Keratinocyte (primary cell): Measurements from ENCODE around the gene IL21R. TPM values are rescaled to one million over a fixed set of nuclear protein-coding genes. Genes with fewer than 3 reads are reported as not detected.

Experiments used
- DNase-seq: peaks from one replicate; pipeline ENCODE4 v3.0.0-alpha.2; 2011; ENCODE audit warnings: low read depth, missing footprints, low spot score
- FAIRE-seq: peaks from 2 replicates; lab custom pipeline; 2011; peaks lifted over from hg19 to GRCh38; lab: Jason Lieb, UNC
- H2AFZ ChIP-seq: 2 replicates; pipeline ENCODE4 v1.6.0; 2012; ENCODE audit warnings: low read length, control low read depth, inconsistent platforms; ENCODE audit not compliant: control insufficient read depth
- H3K27ac ChIP-seq: 2 replicates; pipeline ENCODE4 v1.5.1; 2011; ENCODE audit warnings: low read length; ENCODE audit not compliant: control insufficient read depth, insufficient read depth
- H3K27me3 ChIP-seq: 3 replicates; pipeline ENCODE4 v1.6.0; 2011; ENCODE audit warnings: low read length; ENCODE audit not compliant: control insufficient read depth, insufficient read depth; ENCODE audit errors: extremely low read depth
- H3K36me3 ChIP-seq, 2 experiments: 2 replicates in 1 of 2; 3 replicates in 1 of 2; pipeline ENCODE4 v1.5.1; 2011; ENCODE audit warnings: low read length in 2 of 2, mild to moderate bottlenecking in 1 of 2; ENCODE audit not compliant: control insufficient read depth in 2 of 2, insufficient read depth in 2 of 2; ENCODE audit errors: extremely low read depth in 1 of 2
- H3K4me1 ChIP-seq: 3 replicates; pipeline ENCODE4 v1.5.1; 2011; ENCODE audit warnings: low read length; ENCODE audit not compliant: control insufficient read depth, insufficient read depth; ENCODE audit errors: extremely low read depth
- H3K4me2 ChIP-seq: 3 replicates; pipeline ENCODE4 v1.6.0; 2011; ENCODE audit warnings: low read depth, low read length; ENCODE audit not compliant: control insufficient read depth, insufficient read depth; ENCODE audit errors: extremely low read depth
- H3K4me3 ChIP-seq, 3 experiments: fragments of 200-600 bp in 1 of 3; sonication (generic) in 1 of 3; 2 replicates in 2 of 3; 3 replicates in 1 of 3; pipeline ENCODE4 v1.5.1; 2011 to 2016; ENCODE audit warnings: low read length in 3 of 3, mild to moderate bottlenecking in 3 of 3, control low read depth in 2 of 3, inconsistent platforms in 1 of 3, low read depth in 1 of 3, mixed read lengths in 1 of 3, mixed run types in 1 of 3, moderate library complexity in 1 of 3; ENCODE audit not compliant: control insufficient read depth in 2 of 3, insufficient read depth in 2 of 3; ENCODE audit errors: extremely low read depth in 1 of 3
- H3K79me2 ChIP-seq: 2 replicates; pipeline ENCODE4 v1.6.0; 2012; ENCODE audit warnings: low read length; ENCODE audit not compliant: control insufficient read depth, insufficient read depth
- H3K9ac ChIP-seq: 3 replicates; pipeline ENCODE4 v1.6.0; 2011; ENCODE audit warnings: low read length; ENCODE audit not compliant: control insufficient read depth, insufficient read depth; ENCODE audit errors: extremely low read depth
- H3K9me1 ChIP-seq: 3 replicates; pipeline ENCODE4 v1.6.0; 2011; ENCODE audit warnings: low read length; ENCODE audit not compliant: control insufficient read depth, insufficient read depth; ENCODE audit errors: extremely low read depth
- H3K9me3 ChIP-seq: 2 replicates; pipeline ENCODE4 v1.5.1; 2012; ENCODE audit warnings: low read depth, low read length; ENCODE audit not compliant: control insufficient read depth
- H4K20me1 ChIP-seq: 3 replicates; pipeline ENCODE4 v1.6.0; 2011; ENCODE audit warnings: low read length; ENCODE audit not compliant: control insufficient read depth, insufficient read depth; ENCODE audit errors: extremely low read depth
- CTCF ChIP-seq, 3 experiments: IDR thresholded peaks in 1 of 3; conservative IDR thresholded peaks in 1 of 3; optimal IDR thresholded peaks in 1 of 3; 2 replicates in 2 of 3; 3 replicates in 1 of 3; pipeline versions ENCODE3 to v1.5.1; 2011; ENCODE audit warnings: low read length in 3 of 3, mild to moderate bottlenecking in 3 of 3, moderate library complexity in 2 of 3, control low read depth in 1 of 3, inconsistent platforms in 1 of 3; ENCODE audit not compliant: insufficient read depth in 2 of 3; ENCODE audit errors: extremely low read depth in 1 of 3
- EZH2 ChIP-seq: IDR thresholded peaks from one replicate; pipeline ENCODE4 v1.6.1; 2012; ENCODE audit warnings: inconsistent platforms, mild to moderate bottlenecking, low read length, moderate library complexity
- dilution Hi-C: fragments of 300-500 bp; cut with MboI; formaldehyde crosslinking; loops from one replicate; pipeline ENCODE4 v1.7.0; 2020; ENCODE audit warnings: low sequenced_read_pairs; ENCODE audit not compliant: extremely low pct_ligation_motif_present
- polyA plus RNA-seq, 5 experiments: library from polyadenylated mRNA; depleted of rRNA in 3 of 5; stranded (reverse) in 3 of 5; stranded (forward) in 1 of 5; unstranded in 1 of 5; fragments of >200 nt; gene quantifications; 1 replicate in 1 of 5; 2 replicates in 3 of 5; 3 replicates in 1 of 5; pipeline versions ENCODE4 v1.2.1 to v1.2.3, GENCODE V29; 2011 to 2012; ENCODE audit warnings: missing spikeins in 2 of 5, low read depth in 1 of 5, low replicate concordance in 1 of 5

IL21R gene
- polyA plus RNA-seq, 1 donor (not counting 4 experiments of a cell fraction or from before 2014, with no cell fraction given): 0.12 TPM

- dilution Hi-C loops: no loop called here
- DNase-seq: no peak
- Histone ChIP-seq H3K9ac (no peak overlapping the region), H3K9me1 (no peaks in the 10 kb centered on the region), H3K9me3 (peaks cover 6% of the 10 kb centered on the region), H3K36me3 (no peaks in the 10 kb centered on the region), H3K27me3 (peaks cover 22% of the 10 kb centered on the region), H3K4me2 (no peak overlapping the region), H3K4me3 (no peak overlapping the region), H3K79me2 (no peaks in the 10 kb centered on the region), H3K4me1 (peaks cover 4% of the 10 kb centered on the region), H4K20me1 (no peaks in the 10 kb centered on the region), H3K27ac (no peak overlapping the region), H2AFZ (no peak overlapping the region)
- FAIRE-seq: no peak
- TF ChIP-seq EZH2: no peak
Measured at GRCh38 chr16:27447301-27447700, 45.3 kb downstream of the IL21R start.

GRCh38 chr16:27448532-27449433, 46.8 kb downstream of the IL21R start:
- no peak overlapping the region for H3K27ac ChIP-seq
- no peak overlapping the region for H3K9ac ChIP-seq
- H4K20me1 ChIP-seq: no peaks in the 10 kb centered on the region
- H3K4me3 ChIP-seq: no peak overlapping the region
- H3K4me2 ChIP-seq: no peak overlapping the region
- no peak for TF ChIP-seq CTCF (optimal IDR thresholded peaks at IDR 0.05 in 1 of 3, IDR thresholded peaks at IDR 0.05 in 1 of 3, conservative IDR thresholded peaks at IDR 0.05 in 1 of 3; ENCODE audit: extremely low read depth in 1 of 3, insufficient read depth in 2 of 3, low read length in 3 of 3)
- peaks cover 4% of the 10 kb centered on the region for H3K4me1 ChIP-seq
- H2AFZ ChIP-seq: no peak overlapping the region
- H3K9me3 ChIP-seq: peaks cover 6% of the 10 kb centered on the region
- no peaks in the 10 kb centered on the region for H3K9me1 ChIP-seq
- H3K36me3 ChIP-seq: no peaks in the 10 kb centered on the region
- no peaks in the 10 kb centered on the region for H3K79me2 ChIP-seq
- FAIRE-seq (no peak), DNase-seq (no peak)
- H3K27me3 ChIP-seq: peaks cover 22% of the 10 kb centered on the region
- dilution Hi-C loops: no loop called here
